ENCODE results near the gene SPHK1.

GRCh38 chr17:76353599-76354316 is 30.7 kb upstream of the SPHK1 start, which contains the start of gene PRPSAP1:
- TF ChIP-seq CTCF (IDR thresholded peaks at IDR 0.05): peak; percentile 47 to 76 (median 60)
- TF ChIP-seq POLR2A (IDR thresholded peaks at IDR 0.05): peak; percentile 51 to 77
